ENCODE data around the gene WIPF2. TPM values are rescaled to one million over a fixed set of nuclear protein-coding genes. Genes with fewer than 3 reads are reported as not detected.

WIPF2 gene
- total and polyA plus RNA-seq, 2 experiments from 2014 or later, result 9.2 TPM

- H3K27me3 ChIP-seq (ENCODE audit: insufficient read depth), result no peaks in the 10 kb centered on the region
- H4K20me1 ChIP-seq (replicated peaks; ENCODE audit: insufficient read depth), result peaks cover 3% of the 10 kb centered on the region; the same call in 1 of the 2 replicates
- H3K27ac ChIP-seq (ENCODE audit: low read depth), result no peak overlapping the region
- no peaks in the 10 kb centered on the region; the same call in 2 of the 3 replicates for H3K9me3 Mint-ChIP-seq
- H2AFZ ChIP-seq, result no peak overlapping the region
- H3K27me3 Mint-ChIP-seq (ENCODE audit: insufficient read depth, low read depth, poor library complexity), result peaks cover 12% of the 10 kb centered on the region
- TF ChIP-seq EZH2phosphoT487 (IDR thresholded peaks at IDR 0.05; ENCODE audit: unreplicated experiment), result no peak
- TF ChIP-seq CTCF (conservative IDR thresholded peaks at IDR 0.05; ENCODE audit: low read depth in 2 of 2), result no peak
- no peak for TF ChIP-seq JUNB (IDR thresholded peaks at IDR 0.05; ENCODE audit: unreplicated experiment)
- TF ChIP-seq CREB1 (CRISPR knock-in tag; IDR thresholded peaks at IDR 0.05; ENCODE audit: low read depth), result no peak
- TF ChIP-seq STAT1 (IDR thresholded peaks at IDR 0.05; ENCODE audit: unreplicated experiment), result no peak
- no peak for TF ChIP-seq POLR2AphosphoS5 (IDR thresholded peaks at IDR 0.05; ENCODE audit: low read depth)
- TF ChIP-seq EZH2 (IDR thresholded peaks at IDR 0.05; ENCODE audit: low read depth, unreplicated experiment), result no peak
- TF ChIP-seq, protein P1, sequence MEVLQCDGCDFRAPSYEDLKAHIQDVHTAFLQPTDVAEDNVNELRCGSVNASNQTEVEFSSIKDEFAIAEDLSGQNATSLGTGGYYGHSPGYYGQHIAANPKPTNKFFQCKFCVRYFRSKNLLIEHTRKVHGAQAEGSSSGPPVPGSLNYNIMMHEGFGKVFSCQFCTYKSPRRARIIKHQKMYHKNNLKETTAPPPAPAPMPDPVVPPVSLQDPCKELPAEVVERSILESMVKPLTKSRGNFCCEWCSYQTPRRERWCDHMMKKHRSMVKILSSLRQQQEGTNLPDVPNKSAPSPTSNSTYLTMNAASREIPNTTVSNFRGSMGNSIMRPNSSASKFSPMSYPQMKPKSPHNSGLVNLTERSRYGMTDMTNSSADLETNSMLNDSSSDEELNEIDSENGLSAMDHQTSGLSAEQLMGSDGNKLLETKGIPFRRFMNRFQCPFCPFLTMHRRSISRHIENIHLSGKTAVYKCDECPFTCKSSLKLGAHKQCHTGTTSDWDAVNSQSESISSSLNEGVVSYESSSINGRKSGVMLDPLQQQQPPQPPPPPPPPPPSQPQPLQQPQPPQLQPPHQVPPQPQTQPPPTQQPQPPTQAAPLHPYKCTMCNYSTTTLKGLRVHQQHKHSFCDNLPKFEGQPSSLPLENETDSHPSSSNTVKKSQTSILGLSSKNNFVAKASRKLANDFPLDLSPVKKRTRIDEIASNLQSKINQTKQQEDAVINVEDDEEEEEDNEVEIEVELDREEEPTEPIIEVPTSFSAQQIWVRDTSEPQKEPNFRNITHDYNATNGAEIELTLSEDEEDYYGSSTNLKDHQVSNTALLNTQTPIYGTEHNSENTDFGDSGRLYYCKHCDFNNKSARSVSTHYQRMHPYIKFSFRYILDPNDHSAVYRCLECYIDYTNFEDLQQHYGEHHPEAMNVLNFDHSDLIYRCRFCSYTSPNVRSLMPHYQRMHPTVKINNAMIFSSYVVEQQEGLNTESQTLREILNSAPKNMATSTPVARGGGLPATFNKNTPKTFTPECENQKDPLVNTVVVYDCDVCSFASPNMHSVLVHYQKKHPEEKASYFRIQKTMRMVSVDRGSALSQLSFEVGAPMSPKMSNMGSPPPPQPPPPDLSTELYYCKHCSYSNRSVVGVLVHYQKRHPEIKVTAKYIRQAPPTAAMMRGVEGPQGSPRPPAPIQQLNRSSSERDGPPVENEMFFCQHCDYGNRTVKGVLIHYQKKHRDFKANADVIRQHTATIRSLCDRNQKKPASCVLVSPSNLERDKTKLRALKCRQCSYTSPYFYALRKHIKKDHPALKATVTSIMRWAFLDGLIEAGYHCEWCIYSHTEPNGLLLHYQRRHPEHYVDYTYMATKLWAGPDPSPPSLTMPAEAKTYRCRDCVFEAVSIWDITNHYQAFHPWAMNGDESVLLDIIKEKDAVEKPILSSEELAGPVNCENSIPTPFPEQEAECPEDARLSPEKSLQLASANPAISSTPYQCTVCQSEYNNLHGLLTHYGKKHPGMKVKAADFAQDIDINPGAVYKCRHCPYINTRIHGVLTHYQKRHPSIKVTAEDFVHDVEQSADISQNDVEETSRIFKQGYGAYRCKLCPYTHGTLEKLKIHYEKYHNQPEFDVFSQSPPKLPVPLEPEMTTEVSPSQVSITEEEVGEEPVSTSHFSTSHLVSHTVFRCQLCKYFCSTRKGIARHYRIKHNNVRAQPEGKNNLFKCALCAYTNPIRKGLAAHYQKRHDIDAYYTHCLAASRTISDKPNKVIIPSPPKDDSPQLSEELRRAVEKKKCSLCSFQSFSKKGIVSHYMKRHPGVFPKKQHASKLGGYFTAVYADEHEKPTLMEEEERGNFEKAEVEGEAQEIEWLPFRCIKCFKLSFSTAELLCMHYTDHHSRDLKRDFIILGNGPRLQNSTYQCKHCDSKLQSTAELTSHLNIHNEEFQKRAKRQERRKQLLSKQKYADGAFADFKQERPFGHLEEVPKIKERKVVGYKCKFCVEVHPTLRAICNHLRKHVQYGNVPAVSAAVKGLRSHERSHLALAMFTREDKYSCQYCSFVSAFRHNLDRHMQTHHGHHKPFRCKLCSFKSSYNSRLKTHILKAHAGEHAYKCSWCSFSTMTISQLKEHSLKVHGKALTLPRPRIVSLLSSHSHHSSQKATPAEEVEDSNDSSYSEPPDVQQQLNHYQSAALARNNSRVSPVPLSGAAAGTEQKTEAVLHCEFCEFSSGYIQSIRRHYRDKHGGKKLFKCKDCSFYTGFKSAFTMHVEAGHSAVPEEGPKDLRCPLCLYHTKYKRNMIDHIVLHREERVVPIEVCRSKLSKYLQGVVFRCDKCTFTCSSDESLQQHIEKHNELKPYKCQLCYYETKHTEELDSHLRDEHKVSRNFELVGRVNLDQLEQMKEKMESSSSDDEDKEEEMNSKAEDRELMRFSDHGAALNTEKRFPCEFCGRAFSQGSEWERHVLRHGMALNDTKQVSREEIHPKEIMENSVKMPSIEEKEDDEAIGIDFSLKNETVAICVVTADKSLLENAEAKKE (CRISPR knock-in tag; IDR thresholded peaks at IDR 0.05), result no peak
- TF ChIP-seq ETS1 (IDR thresholded peaks at IDR 0.05), result no peak
- no peak for TF ChIP-seq ZNF114 (CRISPR knock-in tag; IDR thresholded peaks at IDR 0.05)
- TF ChIP-seq ZNF331 (CRISPR knock-in tag; IDR thresholded peaks at IDR 0.05; ENCODE audit: low read depth), result no peak
- no peak for TF ChIP-seq REST (IDR thresholded peaks at IDR 0.05; ENCODE audit: unreplicated experiment)
- TF ChIP-seq NANOG (IDR thresholded peaks at IDR 0.05; ENCODE audit: borderline replicate concordance), result no peak
- no peaks in the 10 kb centered on the region; the same call in 1 of the 2 replicates for H3K4me1 ChIP-seq (ENCODE audit: insufficient read depth)
- peaks cover 11% of the 10 kb centered on the region; the same call in 1 of the 2 replicates for H3F3A ChIP-seq (replicated peaks; ENCODE audit: low read depth)
- peak overlapping the region; percentile 26; the same call in 1 of the 2 replicates for H3K27ac Mint-ChIP-seq
- no peaks in the 10 kb centered on the region for H3K79me2 ChIP-seq (replicated peaks; ENCODE audit: insufficient read depth)
- H3K4me3 Mint-ChIP-seq, result no peak overlapping the region; the same call in 2 of the 3 replicates
- no peak overlapping the region for H3K4me2 ChIP-seq
- H3K36me3 ChIP-seq (ENCODE audit: insufficient read depth), result no peaks in the 10 kb centered on the region
- H3K4me1 Mint-ChIP-seq, result peaks cover 32% of the 10 kb centered on the region
- H3K9me2 ChIP-seq (ENCODE audit: insufficient read depth), result no peaks in the 10 kb centered on the region
- H3K36me3 Mint-ChIP-seq (ENCODE audit: low read depth), result peaks cover 13% of the 10 kb centered on the region
- ATAC-seq (no peak), DNase-seq (ENCODE audit: low spot score) (no peak)
- H3K4me3 ChIP-seq, result no peak overlapping the region
These were observed 38.4 kb upstream of the WIPF2 start for GRCh38 chr17:40180694-40181093.
